Right lobe of liver (tissue), 4 donors: Measurements from ENCODE around the gene PKM.

Experiments used
- CTCF ChIP-seq, 4 donors: fragments of 200-600 bp in 3 of 4; fragments of 450-650 bp in 1 of 4; IDR thresholded peaks; one replicate each; pipeline versions ENCODE4 v1.5.1 to v1.8.0; 2016 to 2022; ENCODE audit warnings: antibody characterized with exemption in 4 of 4, mild to moderate bottlenecking in 2 of 4
- POLR2A ChIP-seq: fragments of 450-650 bp; IDR thresholded peaks from one replicate; pipeline ENCODE4 v1.6.1; 2017; ENCODE audit warnings: antibody characterized with exemption, mild to moderate bottlenecking
- donor health status: DM: no; HTN: no; CAD: no.
- donor health status: DM: no; HTN: no; CAD: no.
- donor health status: DM: no; HTN: yes; CAD: no.

DNA sequence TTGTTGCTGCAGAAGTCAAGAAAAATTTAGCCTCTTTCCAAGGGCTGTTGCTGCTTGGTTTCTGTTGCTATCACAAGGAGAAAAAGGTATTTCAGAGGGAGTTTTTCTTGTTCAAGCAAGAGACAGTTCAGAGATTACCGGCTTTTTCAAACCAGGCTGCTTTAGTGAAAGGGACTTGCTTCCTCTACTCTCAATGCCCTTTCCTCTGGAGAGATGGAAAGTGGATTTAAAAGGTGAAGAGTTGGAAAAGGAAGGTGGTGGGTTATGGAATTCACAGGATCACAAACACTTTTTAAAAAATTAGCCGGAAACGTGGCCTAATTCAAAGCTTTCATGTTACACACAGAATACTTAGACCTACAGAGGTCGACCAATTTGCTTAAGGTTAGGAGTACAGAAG lies 40.2 kb upstream of the PKM start:
- no peak for TF ChIP-seq CTCF (IDR thresholded peaks at IDR 0.05)
- TF ChIP-seq POLR2A = no peak
